Trophoblast cell (in vitro differentiated cells and primary cell): Measurements from ENCODE around the gene TMEM141.
"Not testable (repeated sequence)": the region's sequence is repeated elsewhere in the genome, so short reads cannot be mapped to it uniquely, and the experiment has no call there.

Source experiments
- DNase-seq, 2 donors: peaks; one replicate each; pipeline ENCODE4 v3.0.0-alpha.2; 2016
- H2AFZ ChIP-seq: 2 replicates; pipeline ENCODE4 v1.6.1; 2013; ENCODE audit warnings: low read length, moderate library complexity, mild to moderate bottlenecking; ENCODE audit not compliant: insufficient read depth, poor library complexity
- H2AK5ac ChIP-seq: 2 replicates; pipeline ENCODE4 v1.6.1; 2013; ENCODE audit warnings: mild to moderate bottlenecking, low read length
- H2BK120ac ChIP-seq: 2 replicates; pipeline ENCODE4 v1.6.1; 2013; ENCODE audit warnings: low read length, mild to moderate bottlenecking, moderate library complexity; ENCODE audit not compliant: insufficient read depth, poor library complexity
- H2BK12ac ChIP-seq: 2 replicates; pipeline ENCODE4 v1.6.1; 2013; ENCODE audit warnings: mild to moderate bottlenecking, low read length, moderate library complexity
- H2BK5ac ChIP-seq: 2 replicates; pipeline ENCODE4 v1.6.1; 2013; ENCODE audit warnings: low read length, low read depth, moderate library complexity, mild to moderate bottlenecking; ENCODE audit not compliant: poor library complexity
- H3K14ac ChIP-seq: 2 replicates; pipeline ENCODE4 v1.6.1; 2013; ENCODE audit warnings: mild to moderate bottlenecking, low read length
- H3K18ac ChIP-seq: 2 replicates; pipeline ENCODE4 v1.6.1; 2013; ENCODE audit warnings: mild to moderate bottlenecking, low read length
- H3K23ac ChIP-seq: 2 replicates; pipeline ENCODE4 v1.6.1; 2013; ENCODE audit warnings: low read length
- H3K27ac ChIP-seq: 2 replicates; pipeline ENCODE4 v1.5.1; 2013; ENCODE audit warnings: low read depth, mild to moderate bottlenecking, inconsistent platforms, low read length, moderate library complexity
- H3K27me3 ChIP-seq: 2 replicates; pipeline ENCODE4 v1.6.1; 2013; ENCODE audit warnings: inconsistent platforms, mild to moderate bottlenecking, low read length, moderate library complexity; ENCODE audit not compliant: insufficient read depth
- H3K36me3 ChIP-seq, 2 experiments: 1 replicate in 1 of 2; 2 replicates in 1 of 2; pipeline ENCODE4 v1.6.1; 2013; ENCODE audit warnings: low read length in 2 of 2, mild to moderate bottlenecking in 2 of 2, moderate library complexity in 1 of 2; ENCODE audit not compliant: insufficient read depth in 2 of 2, control insufficient read depth in 1 of 2
- H3K4ac ChIP-seq: 2 replicates; pipeline ENCODE4 v1.6.1; 2013; ENCODE audit warnings: low read depth, mild to moderate bottlenecking, low read length, moderate library complexity
- H3K4me1 ChIP-seq, 2 experiments: 1 replicate in 1 of 2; 2 replicates in 1 of 2; pipeline ENCODE4 v1.6.1; 2013; ENCODE audit warnings: low read length in 2 of 2, mild to moderate bottlenecking in 2 of 2, moderate library complexity in 1 of 2; ENCODE audit not compliant: insufficient read depth in 2 of 2, control insufficient read depth in 1 of 2
- H3K4me2 ChIP-seq: 2 replicates; pipeline ENCODE4 v1.6.1; 2013; ENCODE audit warnings: inconsistent platforms, mild to moderate bottlenecking, low read length, moderate library complexity
- H3K4me3 ChIP-seq: 2 replicates; pipeline ENCODE4 v1.5.1; 2013; ENCODE audit warnings: mild to moderate bottlenecking, low read depth, low read length, inconsistent platforms
- H3K79me1 ChIP-seq: one replicate; pipeline ENCODE4 v1.6.1; 2013; ENCODE audit warnings: low read length
- H3K79me2 ChIP-seq: 2 replicates; pipeline ENCODE4 v1.6.1; 2013; ENCODE audit warnings: low read length, mild to moderate bottlenecking; ENCODE audit not compliant: control insufficient read depth, insufficient read depth, poor library complexity
- H3K9ac ChIP-seq: 2 replicates; pipeline ENCODE4 v1.6.1; 2013; ENCODE audit warnings: mild to moderate bottlenecking, low read length
- H3K9me3 ChIP-seq: 2 replicates; pipeline ENCODE4 v1.6.1; 2013; ENCODE audit warnings: low read depth, mild to moderate bottlenecking, control low read depth, inconsistent platforms, low read length; ENCODE audit not compliant: insufficient read depth
- H4K12ac ChIP-seq: 2 replicates; pipeline ENCODE4 v1.6.1; 2013; ENCODE audit warnings: low read depth, mild to moderate bottlenecking, low read length, moderate library complexity
- H4K8ac ChIP-seq: 2 replicates; pipeline ENCODE4 v1.6.1; 2013; ENCODE audit warnings: low read depth, mild to moderate bottlenecking, low read length, moderate library complexity
- H4K91ac ChIP-seq: one replicate; pipeline ENCODE4 v1.6.1; 2013; ENCODE audit warnings: low read depth, mild to moderate bottlenecking, low read length, moderate library complexity
- WGBS: extraction: QIAGEN DNeasy Blood & Tissue Kit; methylation state at CpG from one replicate; pipeline ENCODE4 v1.1.7; 2013; ENCODE audit warnings: missing lambda C conversion rate; ENCODE audit not compliant: insufficient read length, insufficient coverage; ENCODE audit errors: extremely low coverage; 5-methylcytosine and 5-hydroxymethylcytosine counted together

Gene TMEM141

DNA sequence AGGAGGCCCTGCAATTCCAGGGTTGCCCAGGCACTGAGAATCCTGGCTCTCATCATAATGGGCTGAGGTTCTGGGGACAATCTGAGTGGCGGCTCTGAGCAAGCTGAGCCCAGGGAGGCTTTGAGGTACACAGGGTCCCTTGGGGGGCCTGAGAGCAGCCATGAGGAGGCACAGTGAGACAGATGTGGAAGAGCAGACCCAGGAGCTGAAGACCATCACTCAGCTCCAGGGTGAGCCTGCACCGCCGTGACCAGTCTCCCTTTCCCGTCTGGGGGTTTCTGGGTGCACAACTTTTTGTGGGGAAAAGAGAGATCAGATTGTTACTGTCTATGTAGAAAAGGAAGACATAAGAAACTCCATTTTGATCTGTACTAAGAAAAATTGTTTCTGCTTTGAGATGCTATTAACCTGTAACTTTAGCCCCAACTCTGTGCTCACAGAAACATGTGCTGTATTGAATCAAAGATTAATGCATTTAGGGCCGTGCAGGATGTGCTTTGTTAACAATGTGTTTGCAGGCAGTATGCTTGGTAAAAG, 5.2 kb downstream of the TMEM141 start, which contains the start of gene CCDC183:
Gene CCDC183, plus strand, starts transcription at position 101 of the 537 bp plus-strand sequence. Its CDS starts 60 bp downstream, at position 161.
- Histone ChIP-seq H2AK5ac (peak within 1 kb of the TSS; percentile 11), H3K4me2 (peak within 1 kb of the TSS; percentile 30), H3K9ac (no peak within 1 kb of the TSS), H3K14ac (peak within 1 kb of the TSS; percentile 57), H3K23ac (no peak within 1 kb of the TSS), H3K36me3 (peaks cover 8 to 13% of the 10 kb centered on the region in 2 experiments), H4K91ac (peak within 1 kb of the TSS; percentile 74), H2BK120ac (peak within 1 kb of the TSS; percentile 23), H3K27ac (peak within 1 kb of the TSS; percentile 65), H4K8ac (peak within 1 kb of the TSS; percentile 33), H3K4me1 (peaks cover 37 to 40% of the 10 kb centered on the region in 2 experiments), H3K27me3 (no peaks in the 10 kb centered on the region), H3K4me3 (peak within 1 kb of the TSS; percentile 35), H3K79me2 (peaks cover 4% of the 10 kb centered on the region), H3K9me3 (peaks cover 2% of the 10 kb centered on the region), H2BK5ac (peak within 1 kb of the TSS; percentile 15), H3K79me1 (peaks cover 16% of the 10 kb centered on the region), H4K12ac (no peak within 1 kb of the TSS), H3K4ac (peak within 1 kb of the TSS; percentile 35), H3K18ac (peak within 1 kb of the TSS; percentile 54), H2AFZ (no peak within 1 kb of the TSS), H2BK12ac (peak within 1 kb of the TSS; percentile 37)
- no CpG with 5 or more reads among the region's 5 CpGs for WGBS
- DNase-seq = no peak

DNA sequence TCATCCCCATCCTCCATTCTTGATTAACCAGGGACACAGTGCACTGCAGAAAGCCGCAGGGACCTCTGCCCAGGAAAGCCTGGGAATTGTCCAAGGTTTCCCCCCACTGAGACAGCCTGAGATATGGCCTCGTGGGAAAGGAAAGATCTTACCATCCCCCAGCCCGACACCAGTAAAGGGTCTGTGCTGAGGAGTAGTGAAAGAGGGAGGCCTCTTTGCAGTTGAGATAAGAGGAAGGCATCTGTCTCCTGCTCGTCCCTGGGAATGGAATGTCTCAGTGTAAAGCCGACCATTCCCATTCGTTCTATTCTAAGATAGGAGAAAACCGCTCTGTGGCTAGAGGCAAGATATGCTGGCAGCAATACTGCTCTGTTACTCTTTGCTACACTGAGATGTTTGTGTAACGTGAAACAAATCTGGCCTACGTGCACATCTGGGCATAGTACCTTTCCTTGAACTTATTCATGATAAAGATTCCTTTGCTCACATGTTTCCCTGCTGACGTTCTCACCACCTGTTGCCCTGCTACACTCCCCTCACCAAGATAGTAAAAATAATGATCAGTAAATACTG, 5.7 kb downstream of the TMEM141 start:
- H3K4ac ChIP-seq, H3K23ac ChIP-seq, H2AFZ ChIP-seq, H3K9ac ChIP-seq, H2BK12ac ChIP-seq, H3K27me3 ChIP-seq, H3K4me3 ChIP-seq, H3K79me2 ChIP-seq, H2AK5ac ChIP-seq, H3K18ac ChIP-seq, H2BK5ac ChIP-seq, H3K14ac ChIP-seq, H2BK120ac ChIP-seq, H3K9me3 ChIP-seq, H4K8ac ChIP-seq, H4K12ac ChIP-seq, H4K91ac ChIP-seq: not testable (repeated sequence)
- DNase-seq = peak; percentile 87 to 91
- Histone ChIP-seq H3K79me1 (peaks cover 13% of the 10 kb centered on the region), H3K4me2 (peak overlapping the region; percentile 30), H3K4me1 (peaks cover 35 to 38% of the 10 kb centered on the region in 2 experiments), H3K27ac (peak overlapping the region; percentile 65), H3K36me3 (peaks cover 8 to 13% of the 10 kb centered on the region in 2 experiments)
- no CpG with 5 or more reads among the region's 10 CpGs for WGBS

DNA sequence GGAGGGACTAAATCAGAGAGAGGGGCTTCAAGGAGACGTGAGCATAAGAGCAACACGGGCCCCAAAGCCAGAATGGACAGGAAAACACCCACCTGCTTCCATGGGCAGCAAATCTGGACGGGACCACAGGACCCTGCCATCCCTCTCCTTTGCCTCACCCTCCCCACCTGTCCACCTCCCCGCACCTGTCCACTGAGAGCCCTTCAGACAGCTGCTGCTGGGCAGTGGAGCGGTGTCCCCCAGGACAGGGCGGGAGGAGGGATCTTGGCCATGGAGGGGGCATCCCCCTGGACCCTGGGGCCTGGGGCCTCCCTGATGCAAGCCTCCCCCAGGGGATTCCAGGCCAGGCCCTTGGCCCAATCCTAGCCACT, 7.5 kb downstream of the TMEM141 start:
- H4K91ac ChIP-seq = peak overlapping the region; percentile 63
- no peak overlapping the region for H3K27ac ChIP-seq
- no peak overlapping the region for H2BK5ac ChIP-seq
- H4K8ac ChIP-seq = no peak overlapping the region
- no peak for DNase-seq
- H3K79me2 ChIP-seq = peaks cover 1% of the 10 kb centered on the region
- no peak overlapping the region for H3K4me2 ChIP-seq
- H3K23ac ChIP-seq = no peak overlapping the region
- peak overlapping the region; percentile 35 for H2BK12ac ChIP-seq
- no peak overlapping the region for H3K9ac ChIP-seq
- no peaks in the 10 kb centered on the region for H3K9me3 ChIP-seq
- H3K14ac ChIP-seq = no peak overlapping the region
- no peak overlapping the region for H2AFZ ChIP-seq
- no peak overlapping the region for H3K4me3 ChIP-seq
- H3K18ac ChIP-seq = peak overlapping the region; percentile 57
- H3K79me1 ChIP-seq = peaks cover 13% of the 10 kb centered on the region
- no peaks in the 10 kb centered on the region for H3K27me3 ChIP-seq
- peak overlapping the region; percentile 39 for H2BK120ac ChIP-seq
- H3K4ac ChIP-seq = peak overlapping the region; percentile 16
- no peak overlapping the region for H4K12ac ChIP-seq
- no CpG with 5 or more reads among the region's 6 CpGs for WGBS
- peaks cover 0 to 5% of the 10 kb centered on the region in 2 experiments for H3K36me3 ChIP-seq
- H2AK5ac ChIP-seq = peak overlapping the region; percentile 34
- H3K4me1 ChIP-seq = peaks cover 25 to 30% of the 10 kb centered on the region in 2 experiments

DNA sequence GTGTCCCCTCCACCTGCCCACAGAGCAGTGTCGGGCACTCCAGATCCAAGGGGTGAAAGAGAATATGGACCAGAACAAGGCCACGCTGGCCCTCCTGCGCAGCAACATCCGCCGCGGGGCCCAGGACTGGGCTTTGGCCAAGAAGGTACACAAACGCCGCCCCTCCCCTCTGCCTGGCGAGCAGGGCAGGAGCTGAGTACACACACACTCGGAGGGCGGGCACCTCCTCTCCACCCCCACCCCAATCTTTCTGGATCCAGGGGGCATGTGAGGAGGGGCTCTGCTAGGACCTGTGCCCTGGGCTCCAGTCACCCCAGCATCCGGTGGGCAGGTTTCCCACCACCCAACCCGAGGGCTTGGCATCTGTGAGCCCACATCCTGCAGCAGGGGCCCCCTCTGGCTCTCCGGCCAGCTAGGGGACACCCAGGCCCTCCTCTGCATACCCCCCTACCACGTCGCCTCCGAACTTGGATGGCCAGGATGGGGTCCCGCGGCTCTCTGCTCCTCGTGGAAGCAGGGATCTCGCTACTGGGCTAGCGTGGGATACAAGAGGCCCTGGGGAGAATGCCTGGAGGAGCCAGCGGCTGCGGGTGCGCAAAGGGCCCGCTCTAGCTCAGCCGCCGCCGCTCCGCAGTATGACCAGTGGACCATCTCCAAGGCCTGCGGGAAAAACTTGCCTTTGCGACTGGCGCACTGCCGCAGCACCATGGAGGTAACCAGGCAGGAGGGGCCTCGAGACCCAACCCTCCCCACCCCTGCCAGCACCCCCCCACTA, 8.1 kb downstream of the TMEM141 start:
- no peak for DNase-seq
- Histone ChIP-seq H2BK5ac (no peak overlapping the region), H3K4me1 (peaks cover 25 to 30% of the 10 kb centered on the region in 2 experiments), H2BK120ac (peak overlapping the region; percentile 25), H3K27me3 (no peaks in the 10 kb centered on the region), H3K18ac (peak overlapping the region; percentile 57), H4K91ac (peak overlapping the region; percentile 63), H3K9me3 (no peaks in the 10 kb centered on the region), H3K9ac (no peak overlapping the region), H2BK12ac (peak overlapping the region; percentile 35), H3K4me3 (no peak overlapping the region), H3K4ac (peak overlapping the region; percentile 16), H3K79me1 (peaks cover 13% of the 10 kb centered on the region), H3K79me2 (peaks cover 1% of the 10 kb centered on the region), H3K4me2 (peak overlapping the region; percentile 71), H3K27ac (peak overlapping the region; percentile 11), H4K12ac (no peak overlapping the region), H4K8ac (peak overlapping the region; percentile 24), H3K36me3 (peaks cover 0 to 9% of the 10 kb centered on the region in 2 experiments), H3K14ac (no peak overlapping the region), H3K23ac (no peak overlapping the region), H2AK5ac (peak overlapping the region; percentile 34), H2AFZ (no peak overlapping the region)
- no CpG with 5 or more reads among the region's 35 CpGs for WGBS
